Esophagus muscularis mucosa (tissue), 4 donors: ENCODE measurements around the gene TRIAP1.

ENCODE experiments used
- CTCF ChIP-seq, 3 experiments: fragments of 200-600 bp in 2 of 3; fragments of 450-650 bp in 1 of 3; sonication (generic) in 2 of 3; IDR thresholded peaks; one replicate each; pipeline ENCODE4 v1.5.1; 2017 to 2019; ENCODE audit warnings: antibody characterized with exemption in 3 of 3, mild to moderate bottlenecking in 2 of 3, moderate library complexity in 1 of 3
- EP300 ChIP-seq: sonication (generic); formaldehyde crosslinking; IDR thresholded peaks from one replicate; pipeline ENCODE4 v1.6.1; 2017; ENCODE audit warnings: antibody characterized with exemption
- POLR2AphosphoS5 ChIP-seq, 2 donors: sonication (generic); formaldehyde crosslinking; IDR thresholded peaks; one replicate each; pipeline ENCODE4 v1.6.1; 2017; ENCODE audit warnings: antibody characterized with exemption in 2 of 2

GRCh38 chr12:120483621-120484020, 37.4 kb upstream of the TRIAP1 start:
- TF ChIP-seq CTCF (IDR thresholded peaks at IDR 0.05) (no peak), EP300 (no peak), POLR2AphosphoS5 (IDR thresholded peaks at IDR 0.05) (no peak)
